ENCODE data around the gene RGN.

DNA sequence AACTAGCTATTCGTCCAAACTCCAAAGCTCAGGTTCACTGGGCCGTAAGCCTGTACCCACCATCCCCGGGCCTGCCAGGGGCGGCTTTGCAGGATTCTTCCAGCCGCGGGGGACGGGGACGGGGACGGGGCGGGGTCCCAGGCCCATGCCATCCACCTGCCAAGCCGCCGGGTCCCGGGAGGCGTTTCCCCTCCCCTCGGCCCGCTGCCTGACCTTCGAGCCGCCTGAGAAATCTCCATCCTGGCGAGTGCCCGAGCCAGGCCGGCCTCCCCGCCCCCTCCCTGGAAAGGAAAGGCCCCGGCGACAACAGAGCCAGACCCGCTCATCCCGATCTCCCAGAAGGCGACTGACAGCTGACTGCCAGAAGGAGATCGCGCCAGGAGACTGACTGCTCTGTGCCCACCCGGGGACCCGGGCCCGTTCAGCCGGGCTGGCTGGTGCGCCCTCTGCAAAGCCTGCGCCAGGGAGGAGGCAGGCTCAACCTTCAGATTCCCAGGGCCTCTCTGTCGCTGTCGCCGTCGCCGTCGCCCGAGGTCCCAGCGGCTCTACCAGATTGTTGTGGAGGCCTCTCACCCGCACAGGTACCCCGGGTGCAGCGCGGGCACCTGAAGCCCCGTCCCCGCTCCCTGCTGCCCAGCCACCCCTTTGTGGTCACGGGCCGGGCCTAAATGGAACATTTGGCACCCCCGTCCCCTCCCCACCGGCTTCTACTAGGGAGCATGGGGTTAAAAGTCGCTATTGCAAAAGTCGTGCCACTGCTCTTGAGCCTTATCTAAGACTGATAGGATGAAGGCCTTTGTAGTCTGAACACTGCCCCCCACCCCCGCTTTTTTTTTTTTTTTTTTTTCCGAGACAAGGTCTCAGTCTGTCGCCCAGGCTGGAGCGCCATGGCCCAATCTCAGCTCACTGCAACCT, at the start of gene RGN:
- TF ChIP-seq CTCF (IDR thresholded peaks at IDR 0.05) (no peak), POLR2A (IDR thresholded peaks at IDR 0.05) (no peak), POLR2AphosphoS5 (IDR thresholded peaks at IDR 0.05; ENCODE audit: insufficient read depth in 1 of 2, low read depth in 1 of 2) (no peak)

All from vagina (tissue), 2 donors.